Measurements from ENCODE around the gene ATP8B3. TPM values are rescaled to one million over a fixed set of nuclear protein-coding genes. Genes with fewer than 3 reads are reported as not detected.

Gene ATP8B3
- total RNA-seq, 1 donor from 2014 or later = 0.11 TPM

DNA sequence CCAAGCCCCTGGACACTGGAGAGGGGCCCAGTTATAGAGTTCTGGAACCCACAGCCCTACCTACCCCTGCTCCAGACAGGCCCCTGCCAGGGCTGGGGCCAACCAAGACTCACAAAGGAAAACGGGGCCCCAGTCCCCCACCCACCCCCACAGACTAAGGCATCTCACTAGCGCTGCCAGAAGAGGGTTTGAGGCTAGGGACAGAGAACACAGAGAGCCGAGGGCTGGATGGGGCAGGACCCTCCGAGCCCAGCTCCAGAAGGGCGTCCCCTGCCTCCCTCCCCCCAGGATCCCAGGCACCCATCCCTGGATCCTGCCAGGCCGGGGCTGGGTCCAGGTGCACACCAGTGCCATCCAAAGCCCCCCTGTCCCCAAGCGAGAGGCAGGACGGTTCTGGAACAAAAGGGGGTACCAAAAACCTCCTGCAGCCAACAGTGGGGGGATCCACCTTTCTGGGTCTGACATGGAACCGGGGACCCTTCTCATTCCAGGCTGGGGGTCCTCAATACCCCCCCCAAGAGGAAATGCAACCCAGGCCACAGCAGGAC is 40.6 kb upstream of the ATP8B3 start:
- H3K27me3 ChIP-seq = no peaks in the 10 kb centered on the region
- TF ChIP-seq, protein P1, sequence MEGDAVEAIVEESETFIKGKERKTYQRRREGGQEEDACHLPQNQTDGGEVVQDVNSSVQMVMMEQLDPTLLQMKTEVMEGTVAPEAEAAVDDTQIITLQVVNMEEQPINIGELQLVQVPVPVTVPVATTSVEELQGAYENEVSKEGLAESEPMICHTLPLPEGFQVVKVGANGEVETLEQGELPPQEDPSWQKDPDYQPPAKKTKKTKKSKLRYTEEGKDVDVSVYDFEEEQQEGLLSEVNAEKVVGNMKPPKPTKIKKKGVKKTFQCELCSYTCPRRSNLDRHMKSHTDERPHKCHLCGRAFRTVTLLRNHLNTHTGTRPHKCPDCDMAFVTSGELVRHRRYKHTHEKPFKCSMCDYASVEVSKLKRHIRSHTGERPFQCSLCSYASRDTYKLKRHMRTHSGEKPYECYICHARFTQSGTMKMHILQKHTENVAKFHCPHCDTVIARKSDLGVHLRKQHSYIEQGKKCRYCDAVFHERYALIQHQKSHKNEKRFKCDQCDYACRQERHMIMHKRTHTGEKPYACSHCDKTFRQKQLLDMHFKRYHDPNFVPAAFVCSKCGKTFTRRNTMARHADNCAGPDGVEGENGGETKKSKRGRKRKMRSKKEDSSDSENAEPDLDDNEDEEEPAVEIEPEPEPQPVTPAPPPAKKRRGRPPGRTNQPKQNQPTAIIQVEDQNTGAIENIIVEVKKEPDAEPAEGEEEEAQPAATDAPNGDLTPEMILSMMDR (IDR thresholded peaks at IDR 0.05) = no peak
- peaks cover 0 to 5% of the 10 kb centered on the region in 2 donors for H3K36me3 ChIP-seq
- no peak overlapping the region for H3K27ac ChIP-seq
- H3K4me1 ChIP-seq = peaks cover 5 to 13% of the 10 kb centered on the region in 2 donors
- DNase-seq (ENCODE audit: low spot score in 2 of 2) = no peak
- intact Hi-C loops (cut with DNase I) = no loop called here
- H3K9me3 ChIP-seq = no peaks in the 10 kb centered on the region
- no peak overlapping the region for H3K4me3 ChIP-seq

DNA sequence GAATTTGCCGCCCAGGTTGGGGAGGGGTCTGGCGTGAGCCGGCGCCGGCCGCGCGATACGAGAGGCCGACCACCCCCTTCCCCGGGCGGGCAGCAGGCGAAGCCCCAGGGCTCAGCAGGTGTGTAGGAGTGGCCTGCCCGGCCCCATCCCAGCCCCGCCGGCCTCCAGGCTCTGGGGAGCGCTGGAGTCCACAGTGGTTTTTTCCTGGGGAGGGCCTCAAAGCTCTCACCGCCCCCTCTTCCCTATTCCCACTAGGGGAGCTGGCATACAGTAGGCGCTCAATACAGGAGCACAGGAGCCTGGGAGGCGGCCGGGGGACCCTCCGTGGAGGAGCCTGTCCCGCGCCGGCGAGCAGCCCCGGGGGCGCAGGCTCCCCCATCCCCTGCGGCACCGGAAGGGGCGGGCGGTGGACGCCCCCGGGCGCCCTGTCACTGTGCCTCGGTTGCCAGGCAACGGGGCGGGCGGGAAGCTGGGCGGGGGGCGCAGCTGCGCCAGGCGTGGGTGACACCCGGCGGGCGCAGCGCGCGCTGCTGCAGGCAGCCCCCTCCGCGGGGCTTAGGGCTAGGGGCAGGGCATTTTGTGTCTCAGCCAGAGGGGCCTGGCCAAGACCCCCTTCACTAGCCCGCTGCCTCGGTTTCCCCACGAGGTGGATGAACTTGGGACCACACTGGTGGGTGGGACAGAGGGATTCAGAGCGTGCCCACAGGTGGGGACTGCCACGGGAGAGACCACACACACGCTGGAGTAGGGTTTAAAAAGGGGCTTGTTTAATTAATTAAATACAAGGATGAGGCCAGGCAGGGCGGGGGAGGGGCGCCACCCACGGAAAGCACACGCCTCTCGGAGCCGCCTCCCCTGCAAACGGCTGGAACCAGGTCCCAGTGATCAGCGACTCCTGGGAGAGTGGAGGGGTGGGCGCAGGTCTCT is 39.8 kb upstream of the ATP8B3 start:
- intact Hi-C loops (cut with DNase I) = no loop called here
- H3K9me3 ChIP-seq = no peaks in the 10 kb centered on the region
- H3K4me1 ChIP-seq = peaks cover 6 to 12% of the 10 kb centered on the region in 2 donors
- no peaks in the 10 kb centered on the region for H3K27me3 ChIP-seq
- DNase-seq (ENCODE audit: low spot score in 2 of 2) = no peak
- TF ChIP-seq, protein P1 (IDR thresholded peaks at IDR 0.05) = no peak
- no peak overlapping the region for H3K27ac ChIP-seq
- peaks cover 0 to 5% of the 10 kb centered on the region in 2 donors for H3K36me3 ChIP-seq
- H3K4me3 ChIP-seq = no peak overlapping the region

DNA sequence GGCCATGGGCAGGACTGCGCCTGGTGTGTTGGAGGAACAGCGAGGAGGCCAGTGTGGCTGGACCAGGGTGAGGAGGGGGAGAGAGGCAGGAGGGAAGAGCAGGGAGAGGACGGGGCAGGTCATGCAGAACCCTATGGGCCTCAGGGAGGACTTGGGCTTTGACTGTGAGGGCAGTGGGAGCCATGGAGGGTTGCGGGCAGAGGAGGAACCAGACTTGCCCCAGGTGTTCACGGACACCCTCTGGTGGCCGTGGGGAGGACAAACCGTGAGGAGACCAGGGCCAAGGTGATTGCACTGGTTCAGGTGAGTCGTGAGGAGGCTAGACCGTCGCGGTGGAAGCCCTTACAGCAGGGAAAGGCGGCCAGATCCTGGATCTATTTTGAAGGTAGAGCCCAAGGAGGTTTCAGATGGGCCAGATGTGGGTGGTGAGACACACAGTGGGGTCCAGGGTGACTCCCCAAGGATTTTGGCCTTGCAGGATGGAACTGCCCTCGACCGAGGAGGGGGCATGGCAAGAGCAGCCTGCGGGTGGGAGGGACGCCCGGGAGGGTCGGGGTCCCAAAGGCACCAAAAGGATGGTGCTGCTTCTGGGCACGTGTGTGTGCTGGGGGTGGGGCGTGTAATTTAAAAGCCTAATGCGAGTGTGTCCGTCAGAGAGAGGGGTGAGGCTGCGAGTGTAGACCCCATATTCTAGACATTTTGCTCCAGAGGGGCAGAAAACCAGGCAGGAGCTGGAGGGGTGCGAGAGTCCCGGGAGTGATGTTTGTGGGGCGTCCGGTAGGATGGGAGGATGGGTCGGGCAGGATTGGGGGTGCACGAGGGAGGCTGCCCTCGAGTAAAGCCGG is 39.0 kb upstream of the ATP8B3 start:
- no peak overlapping the region for H3K4me3 ChIP-seq
- no peaks in the 10 kb centered on the region for H3K27me3 ChIP-seq
- H3K4me1 ChIP-seq = peaks cover 12 to 21% of the 10 kb centered on the region in 2 donors
- TF ChIP-seq, protein P1 (IDR thresholded peaks at IDR 0.05) = no peak
- no peaks in the 10 kb centered on the region for H3K9me3 ChIP-seq
- intact Hi-C loops (cut with DNase I) = no loop called here
- no peak for DNase-seq (ENCODE audit: low spot score in 2 of 2)
- H3K36me3 ChIP-seq = peaks cover 0 to 5% of the 10 kb centered on the region in 2 donors
- no peak overlapping the region for H3K27ac ChIP-seq

DNA sequence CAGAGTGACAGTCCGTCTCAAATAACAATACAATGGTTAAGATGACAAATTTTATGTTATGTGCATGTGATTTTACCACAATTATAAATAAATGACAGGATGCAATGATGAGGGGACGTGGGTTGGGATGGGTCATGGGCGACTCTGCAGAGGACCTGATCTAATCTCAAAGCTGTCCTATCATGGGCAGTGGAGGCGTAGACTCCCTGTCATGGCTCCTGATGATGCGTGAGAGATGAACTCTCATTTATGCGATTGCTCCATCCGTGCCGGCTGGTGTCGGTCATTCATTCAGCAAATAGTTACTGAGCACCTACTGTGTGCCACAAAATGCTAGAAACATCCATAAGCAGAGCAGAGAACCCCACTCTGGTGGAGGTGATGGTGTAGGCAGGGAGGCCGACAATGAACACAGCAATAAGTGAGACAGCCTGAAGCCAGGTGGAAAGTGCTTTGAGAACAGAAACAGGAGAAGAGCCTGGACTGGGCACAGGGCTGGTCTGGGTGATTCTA is 37.9 kb upstream of the ATP8B3 start:
- no peak overlapping the region for H3K4me3 ChIP-seq
- TF ChIP-seq, protein P1 (IDR thresholded peaks at IDR 0.05) = no peak
- no peaks in the 10 kb centered on the region for H3K27me3 ChIP-seq
- intact Hi-C loops (cut with DNase I) = no loop called here
- H3K27ac ChIP-seq = no peak overlapping the region
- peaks cover 2 to 9% of the 10 kb centered on the region in 2 donors for H3K36me3 ChIP-seq
- H3K4me1 ChIP-seq = peaks cover 13 to 32% of the 10 kb centered on the region in 2 donors
- H3K9me3 ChIP-seq = no peaks in the 10 kb centered on the region
- DNase-seq (ENCODE audit: low spot score in 2 of 2) = no peak

DNA sequence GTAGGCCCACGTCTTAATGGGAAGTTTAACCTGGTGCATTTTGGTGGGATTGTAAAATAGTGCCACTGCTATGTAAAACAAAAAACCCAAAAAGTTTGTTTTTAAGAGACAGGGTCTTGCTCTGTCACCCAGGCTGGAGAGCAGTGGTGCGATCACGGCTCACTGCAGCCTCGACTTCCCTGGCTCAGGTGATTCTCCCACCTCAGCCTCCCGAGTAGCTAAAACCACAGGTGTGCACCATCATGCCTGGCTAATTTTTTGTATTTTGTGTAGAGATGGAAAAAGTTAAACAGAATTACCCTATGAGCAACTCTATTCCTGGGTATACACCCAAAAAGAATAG is 37.0 kb upstream of the ATP8B3 start:
- Histone ChIP-seq H3K4me3 (peak overlapping the region in 1 of 2 donors; percentile 100), H3K9me3 (no peaks in the 10 kb centered on the region), H3K27ac (no peak overlapping the region), H3K4me1 (peaks cover 13 to 37% of the 10 kb centered on the region in 2 donors), H3K27me3 (no peaks in the 10 kb centered on the region), H3K36me3 (peaks cover 3 to 10% of the 10 kb centered on the region in 2 donors)
- DNase-seq (ENCODE audit: low spot score in 2 of 2) = no peak
- intact Hi-C loops (cut with DNase I) = no loop called here
- TF ChIP-seq, protein P1 (IDR thresholded peaks at IDR 0.05) = no peak

Measured in ascending aorta (tissue), 2 donors.